ENCODE data around the gene ABCE1. TPM values are rescaled to one million over a fixed set of nuclear protein-coding genes. Genes with fewer than 3 reads are reported as not detected.

Gene ABCE1
- polyA plus RNA-seq, 1 donor (not counting 4 experiments of a cell fraction or from before 2014, with no cell fraction given), result 110 TPM

DNA sequence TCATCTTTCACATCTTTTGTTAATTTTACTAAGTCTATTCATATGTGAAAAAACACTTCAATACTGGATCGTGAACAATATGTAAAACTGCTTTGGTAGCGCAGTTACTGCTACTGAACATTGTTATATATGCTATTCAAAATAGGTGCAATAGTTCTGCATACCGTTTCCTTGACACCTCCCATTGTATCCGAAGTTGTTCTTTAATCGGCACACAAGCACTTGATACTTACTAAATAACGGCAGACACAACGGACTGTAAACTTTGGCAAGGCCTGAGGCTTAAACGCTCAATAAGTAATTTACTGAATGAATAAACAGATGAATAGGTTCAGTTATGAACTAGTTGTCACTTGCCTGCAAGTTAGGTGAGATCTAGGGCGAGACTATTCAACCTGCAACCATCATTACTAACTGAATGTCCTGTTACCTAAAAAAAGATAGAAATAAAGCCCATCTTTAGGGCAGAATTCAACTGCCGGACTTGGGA lies 735 bp upstream of the ABCE1 start:
- peak overlapping the region; percentile 94 for H3K9ac ChIP-seq (ENCODE audit: control insufficient read depth, extremely low read depth, insufficient read depth, low read length)
- H3K4me3 ChIP-seq (ENCODE audit: control insufficient read depth in 2 of 3, extremely low read depth in 1 of 3, insufficient read depth in 2 of 3, low read depth in 1 of 3, low read length in 3 of 3), result peak overlapping the region; percentile 68 to 94 (median 86)
- H3K9me1 ChIP-seq (ENCODE audit: control insufficient read depth, extremely low read depth, insufficient read depth, low read length), result peaks cover 3% of the 10 kb centered on the region
- H4K20me1 ChIP-seq (ENCODE audit: control insufficient read depth, extremely low read depth, insufficient read depth, low read length), result peaks cover 7% of the 10 kb centered on the region
- H3K9me3 ChIP-seq (ENCODE audit: control insufficient read depth, low read depth, low read length), result peaks cover 4% of the 10 kb centered on the region
- FAIRE-seq (no peak), DNase-seq (ENCODE audit: low read depth, low spot score) (no peak)
- dilution Hi-C loops (cut with MboI; ENCODE audit: extremely low pct_ligation_motif_present, low sequenced_read_pairs), result no loop called here
- H3K4me2 ChIP-seq (ENCODE audit: control insufficient read depth, extremely low read depth, insufficient read depth, low read depth, low read length), result peak overlapping the region; percentile 84
- H3K27ac ChIP-seq (ENCODE audit: control insufficient read depth, insufficient read depth, low read length), result peak overlapping the region; percentile 89
- H3K27me3 ChIP-seq (ENCODE audit: control insufficient read depth, extremely low read depth, insufficient read depth, low read length), result no peaks in the 10 kb centered on the region
- peak overlapping the region; percentile 99 for H2AFZ ChIP-seq (ENCODE audit: control insufficient read depth, low read length)
- TF ChIP-seq EZH2 (IDR thresholded peaks at IDR 0.05; ENCODE audit: low read length), result no peak
- TF ChIP-seq, protein P1, sequence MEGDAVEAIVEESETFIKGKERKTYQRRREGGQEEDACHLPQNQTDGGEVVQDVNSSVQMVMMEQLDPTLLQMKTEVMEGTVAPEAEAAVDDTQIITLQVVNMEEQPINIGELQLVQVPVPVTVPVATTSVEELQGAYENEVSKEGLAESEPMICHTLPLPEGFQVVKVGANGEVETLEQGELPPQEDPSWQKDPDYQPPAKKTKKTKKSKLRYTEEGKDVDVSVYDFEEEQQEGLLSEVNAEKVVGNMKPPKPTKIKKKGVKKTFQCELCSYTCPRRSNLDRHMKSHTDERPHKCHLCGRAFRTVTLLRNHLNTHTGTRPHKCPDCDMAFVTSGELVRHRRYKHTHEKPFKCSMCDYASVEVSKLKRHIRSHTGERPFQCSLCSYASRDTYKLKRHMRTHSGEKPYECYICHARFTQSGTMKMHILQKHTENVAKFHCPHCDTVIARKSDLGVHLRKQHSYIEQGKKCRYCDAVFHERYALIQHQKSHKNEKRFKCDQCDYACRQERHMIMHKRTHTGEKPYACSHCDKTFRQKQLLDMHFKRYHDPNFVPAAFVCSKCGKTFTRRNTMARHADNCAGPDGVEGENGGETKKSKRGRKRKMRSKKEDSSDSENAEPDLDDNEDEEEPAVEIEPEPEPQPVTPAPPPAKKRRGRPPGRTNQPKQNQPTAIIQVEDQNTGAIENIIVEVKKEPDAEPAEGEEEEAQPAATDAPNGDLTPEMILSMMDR (optimal IDR thresholded peaks at IDR 0.05 in 1 of 3, IDR thresholded peaks at IDR 0.05 in 1 of 3, conservative IDR thresholded peaks at IDR 0.05 in 1 of 3; ENCODE audit: extremely low read depth in 1 of 3, insufficient read depth in 2 of 3, low read length in 3 of 3), result no peak
- H3K4me1 ChIP-seq (ENCODE audit: control insufficient read depth, extremely low read depth, insufficient read depth, low read length), result peaks cover 22% of the 10 kb centered on the region
- H3K36me3 ChIP-seq (ENCODE audit: control insufficient read depth in 2 of 2, extremely low read depth in 1 of 2, insufficient read depth in 2 of 2, low read length in 2 of 2), result peaks cover 7 to 14% of the 10 kb centered on the region in 2 experiments
- peaks cover 86% of the 10 kb centered on the region for H3K79me2 ChIP-seq (ENCODE audit: control insufficient read depth, insufficient read depth, low read length)

DNA sequence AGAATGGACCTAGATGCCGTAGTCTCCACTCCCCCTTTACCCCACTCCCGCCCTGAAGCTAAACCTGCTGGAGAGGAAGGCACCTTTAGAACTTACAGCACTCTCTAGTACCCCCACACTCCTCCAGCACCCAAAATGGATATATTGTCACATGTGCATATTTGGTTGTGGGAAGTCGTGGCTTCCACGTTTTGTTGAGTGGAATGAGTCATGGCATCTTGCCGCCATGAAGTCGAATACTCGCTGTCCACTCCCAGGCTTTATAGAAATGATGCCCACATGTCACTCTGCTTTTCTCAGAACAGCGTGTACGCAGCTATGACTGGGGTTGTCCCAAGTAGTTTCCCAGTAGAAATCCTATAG lies 545 bp downstream of the ABCE1 start:
- H3K9me3 ChIP-seq (ENCODE audit: control insufficient read depth, low read depth, low read length), result peaks cover 4% of the 10 kb centered on the region
- H2AFZ ChIP-seq (ENCODE audit: control insufficient read depth, low read length), result peak overlapping the region; percentile 98
- peak overlapping the region; percentile 94 for H3K9ac ChIP-seq (ENCODE audit: control insufficient read depth, extremely low read depth, insufficient read depth, low read length)
- peak overlapping the region; percentile 89 for H3K27ac ChIP-seq (ENCODE audit: control insufficient read depth, insufficient read depth, low read length)
- peaks cover 91% of the 10 kb centered on the region for H3K79me2 ChIP-seq (ENCODE audit: control insufficient read depth, insufficient read depth, low read length)
- H3K4me1 ChIP-seq (ENCODE audit: control insufficient read depth, extremely low read depth, insufficient read depth, low read length), result peaks cover 22% of the 10 kb centered on the region
- H3K9me1 ChIP-seq (ENCODE audit: control insufficient read depth, extremely low read depth, insufficient read depth, low read length), result peaks cover 8% of the 10 kb centered on the region
- H4K20me1 ChIP-seq (ENCODE audit: control insufficient read depth, extremely low read depth, insufficient read depth, low read length), result peaks cover 10% of the 10 kb centered on the region
- no peaks in the 10 kb centered on the region for H3K27me3 ChIP-seq (ENCODE audit: control insufficient read depth, extremely low read depth, insufficient read depth, low read length)
- H3K4me3 ChIP-seq (ENCODE audit: control insufficient read depth in 2 of 3, extremely low read depth in 1 of 3, insufficient read depth in 2 of 3, low read depth in 1 of 3, low read length in 3 of 3), result peak overlapping the region; percentile 68 to 94 (median 86)
- peak; percentile 67 for FAIRE-seq
- DNase-seq (ENCODE audit: low read depth, low spot score), result no peak
- TF ChIP-seq, protein P1 (optimal IDR thresholded peaks at IDR 0.05 in 1 of 3, IDR thresholded peaks at IDR 0.05 in 1 of 3, conservative IDR thresholded peaks at IDR 0.05 in 1 of 3; ENCODE audit: extremely low read depth in 1 of 3, insufficient read depth in 2 of 3, low read length in 3 of 3), result no peak
- no peak for TF ChIP-seq EZH2 (IDR thresholded peaks at IDR 0.05; ENCODE audit: low read length)
- H3K36me3 ChIP-seq (ENCODE audit: control insufficient read depth in 2 of 2, extremely low read depth in 1 of 2, insufficient read depth in 2 of 2, low read length in 2 of 2), result peaks cover 3 to 14% of the 10 kb centered on the region in 2 experiments
- peak overlapping the region; percentile 89 for H3K4me2 ChIP-seq (ENCODE audit: control insufficient read depth, extremely low read depth, insufficient read depth, low read depth, low read length)
- dilution Hi-C loops (cut with MboI; ENCODE audit: extremely low pct_ligation_motif_present, low sequenced_read_pairs), result no loop called here
